Measurements from ENCODE around the gene PIK3C2G.

- TF ChIP-seq, protein P1, sequence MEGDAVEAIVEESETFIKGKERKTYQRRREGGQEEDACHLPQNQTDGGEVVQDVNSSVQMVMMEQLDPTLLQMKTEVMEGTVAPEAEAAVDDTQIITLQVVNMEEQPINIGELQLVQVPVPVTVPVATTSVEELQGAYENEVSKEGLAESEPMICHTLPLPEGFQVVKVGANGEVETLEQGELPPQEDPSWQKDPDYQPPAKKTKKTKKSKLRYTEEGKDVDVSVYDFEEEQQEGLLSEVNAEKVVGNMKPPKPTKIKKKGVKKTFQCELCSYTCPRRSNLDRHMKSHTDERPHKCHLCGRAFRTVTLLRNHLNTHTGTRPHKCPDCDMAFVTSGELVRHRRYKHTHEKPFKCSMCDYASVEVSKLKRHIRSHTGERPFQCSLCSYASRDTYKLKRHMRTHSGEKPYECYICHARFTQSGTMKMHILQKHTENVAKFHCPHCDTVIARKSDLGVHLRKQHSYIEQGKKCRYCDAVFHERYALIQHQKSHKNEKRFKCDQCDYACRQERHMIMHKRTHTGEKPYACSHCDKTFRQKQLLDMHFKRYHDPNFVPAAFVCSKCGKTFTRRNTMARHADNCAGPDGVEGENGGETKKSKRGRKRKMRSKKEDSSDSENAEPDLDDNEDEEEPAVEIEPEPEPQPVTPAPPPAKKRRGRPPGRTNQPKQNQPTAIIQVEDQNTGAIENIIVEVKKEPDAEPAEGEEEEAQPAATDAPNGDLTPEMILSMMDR (IDR thresholded peaks at IDR 0.05) = no peak; the same call in 1 of the 2 replicates
- no peak for TF ChIP-seq USF1 (IDR thresholded peaks at IDR 0.05; ENCODE audit: borderline replicate concordance, low read depth)
- TF ChIP-seq FOXM1 (IDR thresholded peaks at IDR 0.05; ENCODE audit: low read depth) = no peak
- TF ChIP-seq POLR2AphosphoS5 (IDR thresholded peaks at IDR 0.05; ENCODE audit: low read depth, low read length) = no peak
- no peak for TF ChIP-seq TCF12 (IDR thresholded peaks at IDR 0.05)
Measured at GRCh38 chr12:18361433-18361832, 100.1 kb downstream of the PIK3C2G start.

Data from SK-N-SH (cell line).